ENCODE results near the gene MORN4.

The MORN4 gene

GRCh38 chr10:97598407-97599271, 34.7 kb downstream of the MORN4 start:
- no peak for DNase-seq (ENCODE audit: low read depth)
- no peak overlapping the region for H3K4me3 ChIP-seq (ENCODE audit: low read depth, low read length)
- no peak for TF ChIP-seq MAX (IDR thresholded peaks at IDR 0.05; ENCODE audit: low read depth, low read length)
- no peak for TF ChIP-seq POLR2A (IDR thresholded peaks at IDR 0.05; ENCODE audit: extremely low read depth, insufficient read length)
- no peak for TF ChIP-seq MYC (IDR thresholded peaks at IDR 0.05; ENCODE audit: low read depth, low read length)
- TF ChIP-seq CTCF (IDR thresholded peaks at IDR 0.05; ENCODE audit: low read depth, low read length), result no peak

- no peak for TF ChIP-seq MAX (IDR thresholded peaks at IDR 0.05; ENCODE audit: low read depth, low read length)
- no peak for TF ChIP-seq POLR2A (IDR thresholded peaks at IDR 0.05; ENCODE audit: extremely low read depth, insufficient read length)
- TF ChIP-seq CTCF (IDR thresholded peaks at IDR 0.05; ENCODE audit: low read depth, low read length), result no peak
- TF ChIP-seq MYC (IDR thresholded peaks at IDR 0.05; ENCODE audit: low read depth, low read length), result no peak
- H3K4me3 ChIP-seq (ENCODE audit: low read depth, low read length), result no peak overlapping the region
- no peak for DNase-seq (ENCODE audit: low read depth)
Measured at GRCh38 chr10:97597778-97598177, 35.5 kb downstream of the MORN4 start.

GRCh38 chr10:97596101-97597082, 36.9 kb downstream of the MORN4 start:
- no peak for DNase-seq (ENCODE audit: low read depth)
- H3K4me3 ChIP-seq (ENCODE audit: low read depth, low read length), result no peak overlapping the region
- no peak for TF ChIP-seq CTCF (IDR thresholded peaks at IDR 0.05; ENCODE audit: low read depth, low read length)
- TF ChIP-seq MYC (IDR thresholded peaks at IDR 0.05; ENCODE audit: low read depth, low read length), result no peak
- TF ChIP-seq MAX (IDR thresholded peaks at IDR 0.05; ENCODE audit: low read depth, low read length), result no peak
- TF ChIP-seq POLR2A (IDR thresholded peaks at IDR 0.05; ENCODE audit: extremely low read depth, insufficient read length), result no peak

- DNase-seq (ENCODE audit: low read depth), result no peak
- H3K4me3 ChIP-seq (ENCODE audit: low read depth, low read length), result no peak overlapping the region
- TF ChIP-seq CTCF (IDR thresholded peaks at IDR 0.05; ENCODE audit: low read depth, low read length), result no peak
- no peak for TF ChIP-seq MAX (IDR thresholded peaks at IDR 0.05; ENCODE audit: low read depth, low read length)
- TF ChIP-seq MYC (IDR thresholded peaks at IDR 0.05; ENCODE audit: low read depth, low read length), result no peak
- TF ChIP-seq POLR2A (IDR thresholded peaks at IDR 0.05; ENCODE audit: extremely low read depth, insufficient read length), result no peak
Measured at GRCh38 chr10:97593421-97593820, 39.9 kb downstream of the MORN4 start.

GRCh38 chr10:97590748-97591495, 42.4 kb downstream of the MORN4 start:
- DNase-seq (ENCODE audit: low read depth), result no peak
- H3K4me3 ChIP-seq (ENCODE audit: low read depth, low read length), result no peak overlapping the region
- TF ChIP-seq CTCF (IDR thresholded peaks at IDR 0.05; ENCODE audit: low read depth, low read length) (no peak), POLR2A (IDR thresholded peaks at IDR 0.05; ENCODE audit: extremely low read depth, insufficient read length) (no peak), MAX (IDR thresholded peaks at IDR 0.05; ENCODE audit: low read depth, low read length) (no peak), MYC (IDR thresholded peaks at IDR 0.05; ENCODE audit: low read depth, low read length) (no peak)
